Nasal cavity respiratory epithelium epithelial cell of viscerocranial mucosa (primary cell): ENCODE measurements around the gene E2F2. TPM values are rescaled to one million over a fixed set of nuclear protein-coding genes. Genes with fewer than 3 reads are reported as not detected.

Experiments used
- total RNA-seq: library from RNA; depleted of rRNA; stranded (reverse); fragments of >200 nt; gene quantifications from 2 replicates; pipeline ENCODE4 v1.2.3, GENCODE V29; 2014

The E2F2 gene, protein sequence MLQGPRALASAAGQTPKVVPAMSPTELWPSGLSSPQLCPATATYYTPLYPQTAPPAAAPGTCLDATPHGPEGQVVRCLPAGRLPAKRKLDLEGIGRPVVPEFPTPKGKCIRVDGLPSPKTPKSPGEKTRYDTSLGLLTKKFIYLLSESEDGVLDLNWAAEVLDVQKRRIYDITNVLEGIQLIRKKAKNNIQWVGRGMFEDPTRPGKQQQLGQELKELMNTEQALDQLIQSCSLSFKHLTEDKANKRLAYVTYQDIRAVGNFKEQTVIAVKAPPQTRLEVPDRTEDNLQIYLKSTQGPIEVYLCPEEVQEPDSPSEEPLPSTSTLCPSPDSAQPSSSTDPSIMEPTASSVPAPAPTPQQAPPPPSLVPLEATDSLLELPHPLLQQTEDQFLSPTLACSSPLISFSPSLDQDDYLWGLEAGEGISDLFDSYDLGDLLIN
- under 0.01 and 0.36 TPM in 2 replicates for total RNA-seq

DNA sequence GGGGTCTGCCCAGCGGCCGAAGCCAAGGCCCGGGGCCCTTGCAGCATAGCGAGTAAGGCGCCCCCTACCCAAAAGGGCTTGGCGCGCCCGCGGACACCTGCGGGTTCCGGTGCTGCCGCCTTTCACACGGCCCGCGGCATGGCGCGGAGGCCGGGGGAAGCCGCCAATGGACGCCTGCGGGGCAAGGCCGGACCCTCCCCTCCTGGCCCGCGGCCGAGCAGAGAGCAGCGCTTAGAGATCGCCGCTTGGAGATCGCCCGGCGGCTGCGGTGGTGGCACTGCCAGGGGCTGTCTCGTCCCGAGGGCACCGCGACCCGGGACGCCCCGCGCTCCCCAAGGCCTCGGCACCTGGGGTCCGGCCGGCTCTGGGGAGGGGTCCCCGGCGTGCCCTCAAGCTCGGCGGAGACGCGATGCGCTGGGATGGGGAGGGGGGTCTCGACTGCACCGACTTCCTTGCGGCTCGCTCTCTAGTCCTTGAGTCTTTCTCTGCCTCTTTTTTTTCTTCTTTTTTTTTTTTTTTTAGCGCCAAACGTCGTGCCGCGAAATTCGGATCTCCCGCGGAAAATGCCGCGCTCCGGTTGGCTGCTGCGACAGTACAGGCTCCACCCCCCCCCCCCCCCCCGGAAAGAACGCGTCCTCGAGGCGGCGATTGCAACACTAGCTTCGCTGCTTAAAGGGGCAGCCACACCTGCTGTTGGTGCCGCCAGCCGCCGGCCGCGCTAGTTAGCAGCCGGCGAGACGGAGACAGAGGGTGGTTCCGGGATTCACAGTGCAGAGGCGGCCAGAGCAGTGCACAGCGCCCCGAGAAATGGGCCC is at the start of gene E2F2:
Gene E2F2 (minus strand): TSS at position 487 of the 815 bp plus-strand sequence. CDS start 440 bp downstream, at position 47.

DNA sequence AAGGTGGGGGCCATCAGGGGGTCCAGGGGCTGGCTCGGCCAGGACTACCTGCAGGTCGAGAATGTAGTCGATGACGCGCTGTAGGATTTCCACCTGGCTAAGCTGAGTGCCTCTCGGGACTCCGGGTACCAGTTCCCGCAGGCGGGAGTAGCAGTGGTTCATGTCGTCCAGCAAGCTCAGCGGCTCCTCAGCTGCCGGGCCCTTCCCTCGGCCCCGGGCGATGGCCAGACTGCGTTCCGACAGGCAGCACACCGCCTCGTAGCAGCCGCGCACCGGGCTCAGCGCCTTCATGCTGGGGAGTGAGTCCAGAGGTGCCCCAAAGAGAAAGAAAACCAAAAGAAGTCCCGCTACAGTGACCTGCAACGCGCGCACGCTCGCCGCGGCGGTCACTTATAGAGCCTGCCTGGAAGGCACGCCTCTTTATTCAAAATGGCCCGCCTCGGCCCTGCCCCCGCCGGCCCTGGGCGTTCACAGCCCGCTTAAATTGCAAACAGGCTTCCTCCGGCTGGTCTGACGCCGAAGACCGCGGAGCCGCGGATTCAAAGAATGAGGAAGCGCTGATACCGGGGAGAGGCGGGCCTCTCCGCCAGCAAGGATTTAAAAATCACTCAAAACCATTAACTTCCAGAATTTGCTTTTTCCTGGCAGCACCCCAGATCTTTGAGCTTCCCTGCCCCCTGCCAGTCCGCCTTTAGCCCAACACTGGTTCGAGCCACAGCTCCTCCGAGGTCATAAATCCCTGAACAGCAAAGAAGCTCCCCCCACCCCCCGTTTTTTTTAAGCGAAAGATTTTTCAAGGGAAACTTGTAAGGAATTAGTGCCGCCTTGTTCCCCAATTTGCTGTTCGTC is 28.3 kb upstream of the E2F2 start, which contains the start of gene ID3:
Gene ID3 (minus strand): TSS at position 366 of the 849 bp plus-strand sequence. CDS start 75 bp downstream, at position 291.

DNA sequence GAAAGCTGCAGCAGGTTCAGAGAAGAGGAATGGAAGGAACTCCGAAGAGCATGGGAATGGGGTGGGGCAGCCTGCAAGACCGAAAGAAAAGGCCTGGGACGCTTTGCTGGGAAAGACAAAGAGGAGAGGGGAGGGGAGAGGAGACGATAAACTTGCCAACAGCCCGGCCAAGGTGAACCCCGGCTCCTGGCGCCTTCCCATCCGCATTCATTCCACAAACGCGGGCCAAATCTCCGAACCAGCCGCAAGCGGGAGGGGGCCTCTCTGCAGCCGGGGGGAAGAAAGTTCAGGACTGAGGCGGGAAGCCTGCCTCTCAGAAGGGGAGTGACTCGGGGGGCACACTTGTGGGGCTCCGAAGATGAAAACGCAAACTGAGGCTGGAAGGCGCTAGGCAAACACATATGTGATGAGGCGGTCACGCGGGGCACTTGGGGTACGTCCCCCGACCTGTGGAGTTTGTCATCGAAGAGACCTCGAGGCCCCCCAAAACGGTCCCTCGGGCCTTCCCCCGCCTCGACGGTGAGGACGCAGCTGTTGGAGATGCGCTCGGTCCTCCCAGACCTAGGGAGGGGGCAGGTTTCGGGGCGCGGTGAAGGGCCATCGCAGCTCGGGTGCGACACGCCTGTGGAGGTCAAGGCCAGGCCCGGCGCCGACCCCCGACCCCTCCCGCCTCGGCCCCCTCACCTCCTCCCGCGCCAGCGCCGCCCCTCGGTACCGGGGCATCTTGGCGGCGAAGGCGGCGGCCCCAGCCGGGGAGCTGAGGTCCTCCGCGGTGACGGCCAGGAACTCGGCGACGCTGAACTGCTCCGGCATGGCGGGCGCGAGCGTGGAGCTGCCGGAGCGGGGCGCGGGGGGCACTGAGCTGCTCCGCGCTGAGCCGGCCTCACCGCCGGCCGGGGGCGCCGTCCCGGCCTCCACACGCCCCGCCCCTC is 47.4 kb downstream of the E2F2 start, which contains the start of gene ASAP3:
Gene ASAP3 (minus strand): TSS at position 859 of the 932 bp plus-strand sequence. CDS start 46 bp downstream, at position 813.

Other genes with a start within 250 kb of the E2F2 start
- 86.5 and 111 TPM in 2 replicates for gene HNRNPR, start 186.9 kb downstream of the E2F2 start, total RNA-seq
- gene ZNF436, start 161.4 kb downstream of the E2F2 start, total RNA-seq = 25.6 and 62.0 TPM in 2 replicates
- 2.1 and 19.4 TPM in 2 replicates for gene TCEA3, start 106.5 kb downstream of the E2F2 start, total RNA-seq
- gene ASAP3, start 47.1 kb downstream of the E2F2 start, total RNA-seq = 2.7 and 10.5 TPM in 2 replicates
- 20.5 and 38.9 TPM in 2 replicates for gene ID3, start 28.3 kb upstream of the E2F2 start, total RNA-seq
- gene RPL11, start 160.6 kb upstream of the E2F2 start, total RNA-seq = 1,078 and 1,264 TPM in 2 replicates
- 23.2 and 32.3 TPM in 2 replicates for gene ELOA, start 212.2 kb upstream of the E2F2 start, total RNA-seq
- 55.0 and 57.1 TPM in 2 replicates for gene PITHD1, start 247.2 kb upstream of the E2F2 start, total RNA-seq